ENCODE results near the gene SHMT1.

- TF ChIP-seq, protein P1, sequence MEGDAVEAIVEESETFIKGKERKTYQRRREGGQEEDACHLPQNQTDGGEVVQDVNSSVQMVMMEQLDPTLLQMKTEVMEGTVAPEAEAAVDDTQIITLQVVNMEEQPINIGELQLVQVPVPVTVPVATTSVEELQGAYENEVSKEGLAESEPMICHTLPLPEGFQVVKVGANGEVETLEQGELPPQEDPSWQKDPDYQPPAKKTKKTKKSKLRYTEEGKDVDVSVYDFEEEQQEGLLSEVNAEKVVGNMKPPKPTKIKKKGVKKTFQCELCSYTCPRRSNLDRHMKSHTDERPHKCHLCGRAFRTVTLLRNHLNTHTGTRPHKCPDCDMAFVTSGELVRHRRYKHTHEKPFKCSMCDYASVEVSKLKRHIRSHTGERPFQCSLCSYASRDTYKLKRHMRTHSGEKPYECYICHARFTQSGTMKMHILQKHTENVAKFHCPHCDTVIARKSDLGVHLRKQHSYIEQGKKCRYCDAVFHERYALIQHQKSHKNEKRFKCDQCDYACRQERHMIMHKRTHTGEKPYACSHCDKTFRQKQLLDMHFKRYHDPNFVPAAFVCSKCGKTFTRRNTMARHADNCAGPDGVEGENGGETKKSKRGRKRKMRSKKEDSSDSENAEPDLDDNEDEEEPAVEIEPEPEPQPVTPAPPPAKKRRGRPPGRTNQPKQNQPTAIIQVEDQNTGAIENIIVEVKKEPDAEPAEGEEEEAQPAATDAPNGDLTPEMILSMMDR (IDR thresholded peaks at IDR 0.05) = no peak
- no peak for TF ChIP-seq POLR2A (IDR thresholded peaks at IDR 0.05)
Observed at GRCh38 chr17:18280766-18281371, 82.5 kb downstream of the SHMT1 start.
